Uterus (tissue), 2 donors: ENCODE measurements around the gene CEACAM6.

Source experiments
- CTCF ChIP-seq, 4 experiments: fragments of 200-600 bp in 2 of 4; fragments of 450-650 bp in 2 of 4; sonication (generic) in 2 of 4; IDR thresholded peaks; one replicate each; pipeline ENCODE4 v1.5.1; 2016 to 2019; ENCODE audit warnings: antibody characterized with exemption in 4 of 4, mild to moderate bottlenecking in 2 of 4, moderate library complexity in 1 of 4
- POLR2A ChIP-seq, 2 donors: fragments of 450-650 bp; IDR thresholded peaks; one replicate each; pipeline ENCODE4 v1.6.1; 2016; ENCODE audit warnings: antibody characterized with exemption in 2 of 2, mild to moderate bottlenecking in 1 of 2, moderate library complexity in 1 of 2

DNA sequence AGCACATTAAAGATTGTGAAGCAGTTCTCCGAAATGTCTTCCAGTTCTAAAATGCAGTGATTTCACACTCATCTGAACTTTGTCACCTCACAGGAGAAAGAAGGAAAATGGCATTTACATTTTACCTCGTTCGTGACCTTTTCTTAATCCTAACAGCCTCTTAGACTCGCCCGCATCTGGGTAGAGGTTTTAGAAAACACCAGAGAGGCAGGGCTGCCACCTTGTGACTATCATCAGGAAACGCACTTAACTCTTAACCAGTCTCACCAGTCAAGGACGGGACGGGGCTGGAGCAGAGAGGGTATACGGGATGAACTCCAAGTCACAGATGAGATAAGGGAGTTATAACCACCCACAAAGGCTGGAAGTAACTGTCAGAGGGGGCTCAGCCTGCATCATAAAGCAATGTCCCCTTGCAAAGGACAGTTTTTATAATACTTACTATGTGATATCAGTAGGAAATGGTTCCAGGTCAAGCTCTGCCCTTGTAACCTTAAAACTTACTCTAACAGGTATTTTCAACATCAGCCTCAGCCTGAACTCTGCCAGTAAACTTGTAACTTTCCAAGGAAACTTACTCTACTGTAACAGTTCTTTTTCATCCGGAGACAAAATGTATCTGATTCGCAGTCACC is 8.6 kb upstream of the CEACAM6 start:
- peak in 1 of 4 experiments; percentile 23 for TF ChIP-seq CTCF (IDR thresholded peaks at IDR 0.05)
- no peak for TF ChIP-seq POLR2A (IDR thresholded peaks at IDR 0.05)
